GM19043 (cell line): ENCODE data around the gene MBD6.
"Not testable (repeated sequence)": the region's sequence is repeated elsewhere in the genome, so short reads cannot be mapped to it uniquely, and the experiment has no call there.

ENCODE experiments used
- ATAC-seq: cut with Tn5 transposase; IDR thresholded peaks from one replicate; pipeline ENCODE4 v1.9.1; 2021; ENCODE audit warnings: low read depth; ENCODE audit not compliant: unreplicated experiment

Gene MBD6

GRCh38 chr12:57546438-57547287 lies 24.0 kb downstream of the MBD6 start, which contains the start of gene DCTN2:
Gene DCTN2, minus strand, starts transcription at chr12:57547192. Its CDS starts 129 bp downstream, at chr12:57547063.
- peak; percentile 99 for ATAC-seq

GRCh38 chr12:57547288-57548012 lies 24.8 kb downstream of the MBD6 start:
- no peak for ATAC-seq

GRCh38 chr12:57548013-57548315 lies 25.3 kb downstream of the MBD6 start:
- ATAC-seq: no peak

- no peak for ATAC-seq
These were observed 25.9 kb downstream of the MBD6 start for GRCh38 chr12:57548488-57548887.

GRCh38 chr12:57549203-57549908 lies 26.7 kb downstream of the MBD6 start:
- ATAC-seq: no peak

GRCh38 chr12:57549909-57550640 lies 27.5 kb downstream of the MBD6 start, which contains the start of gene KIF5A:
Gene KIF5A, plus strand, starts transcription at chr12:57550044. Its CDS starts 228 bp downstream, at chr12:57550272.
- ATAC-seq: no peak

- no peak for ATAC-seq
These were observed 28.3 kb downstream of the MBD6 start for GRCh38 chr12:57550641-57551549.

GRCh38 chr12:57551637-57552305 lies 29.1 kb downstream of the MBD6 start:
- ATAC-seq: no peak

- ATAC-seq: no peak
These were observed 29.7 kb downstream of the MBD6 start for GRCh38 chr12:57552306-57552651.

- ATAC-seq: no peak
These were observed 30.2 kb downstream of the MBD6 start for GRCh38 chr12:57552835-57553313.

- no peak for ATAC-seq
These were observed 30.9 kb downstream of the MBD6 start for GRCh38 chr12:57553343-57554202.

- ATAC-seq: no peak
These were observed 31.8 kb downstream of the MBD6 start for GRCh38 chr12:57554453-57554852.

- ATAC-seq: no peak
These were observed 32.3 kb downstream of the MBD6 start for GRCh38 chr12:57554897-57555296.

- no peak for ATAC-seq
These were observed 36.2 kb downstream of the MBD6 start for GRCh38 chr12:57558864-57559263.

GRCh38 chr12:57560516-57560915 lies 37.9 kb downstream of the MBD6 start:
- no peak for ATAC-seq

- ATAC-seq: not testable (repeated sequence)
These were observed 38.5 kb downstream of the MBD6 start for GRCh38 chr12:57561117-57561516.

GRCh38 chr12:57563358-57563757 lies 40.7 kb downstream of the MBD6 start:
- ATAC-seq: no peak

GRCh38 chr12:57564178-57564740 lies 41.6 kb downstream of the MBD6 start:
- ATAC-seq: no peak
